Nephron (organoid): ENCODE data around the gene LCE3E.
"Not testable (repeated sequence)": the region's sequence is repeated elsewhere in the genome, so short reads cannot be mapped to it uniquely, and the experiment has no call there.

Experiments used
- H3K27ac Mint-ChIP-seq, 3 experiments: 2 replicates each; pipeline ENCODE4 v1.8.0; 2020; ENCODE audit warnings: mixed read lengths in 3 of 3, mild to moderate bottlenecking in 2 of 3, moderate library complexity in 1 of 3
- H3K27me3 Mint-ChIP-seq: 2 replicates; pipeline ENCODE4 v1.8.0; 2021; ENCODE audit warnings: low read depth, mild to moderate bottlenecking, moderate library complexity, mixed read lengths
- H3K36me3 Mint-ChIP-seq: 2 replicates; pipeline ENCODE4 v1.8.0; 2020; ENCODE audit warnings: low read depth, mixed read lengths
- H3K4me1 Mint-ChIP-seq: 2 replicates; pipeline ENCODE4 v1.8.0; 2020; ENCODE audit warnings: mixed read lengths
- H3K4me3 Mint-ChIP-seq, 3 experiments: 2 replicates each; pipeline ENCODE4 v1.8.0; 2020; ENCODE audit warnings: mild to moderate bottlenecking in 3 of 3, mixed read lengths in 3 of 3, moderate library complexity in 2 of 3
- H3K9me3 Mint-ChIP-seq: 2 replicates; pipeline ENCODE4 v1.8.0; 2020; ENCODE audit warnings: mixed read lengths
- TF ChIP-seq, protein P1 (sequence below), 3 experiments: fragments of 200-600 bp; sonication (generic); IDR thresholded peaks; one replicate each; pipeline ENCODE4 v1.5.0; 2021; ENCODE audit warnings: antibody characterized with exemption in 3 of 3; ENCODE audit not compliant: unreplicated experiment in 3 of 3

LCE3E gene

DNA sequence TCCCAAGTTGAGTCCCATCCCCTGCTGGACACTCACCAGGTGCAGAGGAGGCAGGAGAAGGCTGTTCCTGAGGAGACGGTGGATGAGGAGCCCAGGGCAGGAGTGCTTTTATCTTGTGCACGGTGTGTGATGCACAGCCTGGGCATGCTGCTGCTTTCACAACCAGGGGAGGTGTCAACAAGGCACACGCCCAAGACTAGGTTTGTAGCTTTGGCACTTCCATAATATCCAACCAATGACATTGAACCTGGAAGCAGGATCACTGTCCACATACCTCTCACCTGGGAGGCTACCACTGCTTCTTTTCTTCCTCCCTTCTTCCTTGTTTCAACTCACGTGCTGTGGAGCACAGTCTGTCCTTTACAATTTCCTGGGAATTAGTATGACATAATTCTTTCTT is 13.9 kb upstream of the LCE3E start, which contains the start of gene LCE3D:
Gene LCE3D (minus strand): TSS at position 84 of the 400 bp plus-strand sequence. CDS start 580 bp downstream, outside the sequence.
- no peaks in the 10 kb centered on the region for H3K27me3 Mint-ChIP-seq
- H3K4me3 Mint-ChIP-seq = no peak within 1 kb of the TSS
- TF ChIP-seq, protein P1, sequence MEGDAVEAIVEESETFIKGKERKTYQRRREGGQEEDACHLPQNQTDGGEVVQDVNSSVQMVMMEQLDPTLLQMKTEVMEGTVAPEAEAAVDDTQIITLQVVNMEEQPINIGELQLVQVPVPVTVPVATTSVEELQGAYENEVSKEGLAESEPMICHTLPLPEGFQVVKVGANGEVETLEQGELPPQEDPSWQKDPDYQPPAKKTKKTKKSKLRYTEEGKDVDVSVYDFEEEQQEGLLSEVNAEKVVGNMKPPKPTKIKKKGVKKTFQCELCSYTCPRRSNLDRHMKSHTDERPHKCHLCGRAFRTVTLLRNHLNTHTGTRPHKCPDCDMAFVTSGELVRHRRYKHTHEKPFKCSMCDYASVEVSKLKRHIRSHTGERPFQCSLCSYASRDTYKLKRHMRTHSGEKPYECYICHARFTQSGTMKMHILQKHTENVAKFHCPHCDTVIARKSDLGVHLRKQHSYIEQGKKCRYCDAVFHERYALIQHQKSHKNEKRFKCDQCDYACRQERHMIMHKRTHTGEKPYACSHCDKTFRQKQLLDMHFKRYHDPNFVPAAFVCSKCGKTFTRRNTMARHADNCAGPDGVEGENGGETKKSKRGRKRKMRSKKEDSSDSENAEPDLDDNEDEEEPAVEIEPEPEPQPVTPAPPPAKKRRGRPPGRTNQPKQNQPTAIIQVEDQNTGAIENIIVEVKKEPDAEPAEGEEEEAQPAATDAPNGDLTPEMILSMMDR (IDR thresholded peaks at IDR 0.05; ENCODE audit: unreplicated experiment in 3 of 3) = no peak

DNA sequence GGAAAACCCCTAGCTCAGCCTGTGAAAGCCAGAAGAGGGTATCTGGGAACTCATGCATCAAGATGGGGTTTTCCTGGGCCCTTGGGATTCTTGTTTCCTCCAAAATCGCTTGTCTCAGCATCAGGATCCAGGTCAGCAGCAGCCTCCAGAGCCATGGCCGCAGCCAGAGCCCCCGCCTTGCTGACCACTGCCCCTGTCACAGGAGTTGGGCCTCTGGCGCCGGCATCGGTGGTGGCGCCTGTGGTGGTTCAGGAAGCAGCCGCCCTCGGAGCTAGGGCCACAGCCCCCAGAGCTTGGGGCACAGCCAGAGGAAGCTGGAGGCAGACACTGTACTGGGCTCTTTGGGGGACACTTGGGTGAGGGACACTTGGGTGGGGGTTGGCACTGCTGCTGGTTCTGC is 12.9 kb upstream of the LCE3E start:
- not testable (repeated sequence) for H3K36me3 Mint-ChIP-seq, H3K27ac Mint-ChIP-seq
- peaks cover 31% of the 10 kb centered on the region for H3K9me3 Mint-ChIP-seq

More for the DNA sequence above, 13.9 kb upstream of the LCE3E start, which contains the start of gene LCE3D:
- no peak within 1 kb of the TSS for H3K27ac Mint-ChIP-seq
- peaks cover 25% of the 10 kb centered on the region for H3K9me3 Mint-ChIP-seq
- H3K4me1 Mint-ChIP-seq = no peaks in the 10 kb centered on the region
- no peaks in the 10 kb centered on the region for H3K36me3 Mint-ChIP-seq

DNA sequence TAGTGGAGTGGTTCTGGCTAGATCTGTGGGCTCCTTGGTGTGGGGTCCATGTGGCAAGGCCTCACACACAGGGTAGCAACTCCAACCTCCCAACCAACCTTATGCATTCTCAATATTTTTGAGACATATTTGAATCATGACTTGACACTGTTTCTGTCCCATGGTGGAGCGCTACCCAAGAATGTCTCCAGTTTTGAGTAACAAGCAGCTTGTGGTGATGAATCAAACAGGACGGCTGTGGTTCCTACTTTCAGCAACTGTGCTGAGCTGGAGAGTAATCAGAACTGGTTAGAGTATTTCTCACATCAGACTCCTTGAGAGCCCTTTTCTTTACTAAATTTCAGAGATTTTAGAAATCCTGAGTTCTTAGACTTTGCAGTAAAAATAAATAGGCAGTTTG is 10.6 kb upstream of the LCE3E start:
- Mint-ChIP-seq H3K36me3 (no peaks in the 10 kb centered on the region), H3K27me3 (no peaks in the 10 kb centered on the region), H3K9me3 (peaks cover 42% of the 10 kb centered on the region), H3K4me1 (no peaks in the 10 kb centered on the region), H3K27ac (no peak overlapping the region), H3K4me3 (no peak overlapping the region)
- TF ChIP-seq, protein P1 (IDR thresholded peaks at IDR 0.05; ENCODE audit: unreplicated experiment in 3 of 3) = no peak

More for the DNA sequence above, 12.9 kb upstream of the LCE3E start:
- H3K4me3 Mint-ChIP-seq, H3K27me3 Mint-ChIP-seq, H3K4me1 Mint-ChIP-seq: not testable (repeated sequence)

DNA sequence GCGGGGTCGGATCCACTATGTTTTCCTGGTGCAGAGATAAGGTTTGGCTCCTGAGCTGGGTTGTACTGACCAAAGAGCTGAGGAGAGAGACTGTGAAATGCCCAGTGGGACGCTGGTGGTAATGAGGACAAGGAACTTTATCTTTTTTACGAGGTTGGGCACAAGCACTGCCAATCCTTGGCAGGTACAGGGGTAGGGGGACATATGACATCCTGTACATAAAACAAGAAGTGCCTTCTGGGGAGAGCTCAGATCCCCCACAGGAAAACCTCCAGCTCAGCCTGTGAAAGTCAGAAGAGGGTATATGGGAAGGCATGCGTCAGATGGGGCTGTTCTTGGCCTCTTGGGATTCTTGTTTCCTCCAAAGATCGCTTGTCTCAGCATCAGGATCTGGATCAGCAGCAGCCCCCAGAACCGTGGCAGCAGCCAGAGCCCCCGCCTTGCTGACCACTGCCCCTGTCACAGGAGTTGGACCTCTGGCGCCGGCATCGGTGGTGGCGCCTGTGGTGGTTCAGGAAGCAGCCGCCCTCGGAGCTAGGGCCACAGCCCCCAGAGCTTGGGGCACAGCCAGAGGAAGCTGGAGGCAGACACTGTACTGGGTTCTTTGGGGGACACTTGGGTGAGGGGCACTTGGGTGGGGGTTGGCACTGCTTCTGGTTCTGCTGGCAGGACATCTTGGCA is 905 bp downstream of the LCE3E start:
- Mint-ChIP-seq H3K9me3 (peaks cover 70% of the 10 kb centered on the region), H3K36me3 (no peaks in the 10 kb centered on the region), H3K27me3 (no peaks in the 10 kb centered on the region), H3K27ac (no peak overlapping the region), H3K4me3 (no peak overlapping the region), H3K4me1 (no peaks in the 10 kb centered on the region)
- TF ChIP-seq, protein P1 (IDR thresholded peaks at IDR 0.05; ENCODE audit: unreplicated experiment in 3 of 3) = no peak

DNA sequence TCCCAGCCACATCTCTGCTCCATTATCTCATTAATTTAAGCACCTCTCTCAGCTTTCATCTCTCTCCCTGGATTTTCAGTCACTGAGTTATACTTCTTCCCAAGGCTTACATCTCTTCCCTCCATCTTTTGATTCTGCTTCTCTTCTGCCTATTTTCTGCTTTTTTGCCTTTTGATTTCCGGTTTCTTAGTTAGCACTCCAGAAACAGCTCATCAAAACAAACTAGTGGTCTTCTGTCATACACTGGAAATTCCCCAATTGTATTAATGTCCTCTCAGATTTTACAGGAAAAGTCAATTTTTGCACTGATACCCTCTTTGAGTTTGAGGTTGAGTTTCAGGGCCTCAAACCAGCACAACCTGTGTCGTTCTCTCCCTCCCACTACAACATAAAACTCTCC is 1.5 kb downstream of the LCE3E start:
- Mint-ChIP-seq H3K4me1 (no peaks in the 10 kb centered on the region), H3K36me3 (no peaks in the 10 kb centered on the region), H3K4me3 (no peak overlapping the region), H3K9me3 (peaks cover 69% of the 10 kb centered on the region), H3K27me3 (no peaks in the 10 kb centered on the region), H3K27ac (no peak overlapping the region)
- TF ChIP-seq, protein P1 (IDR thresholded peaks at IDR 0.05; ENCODE audit: unreplicated experiment in 3 of 3) = no peak

DNA sequence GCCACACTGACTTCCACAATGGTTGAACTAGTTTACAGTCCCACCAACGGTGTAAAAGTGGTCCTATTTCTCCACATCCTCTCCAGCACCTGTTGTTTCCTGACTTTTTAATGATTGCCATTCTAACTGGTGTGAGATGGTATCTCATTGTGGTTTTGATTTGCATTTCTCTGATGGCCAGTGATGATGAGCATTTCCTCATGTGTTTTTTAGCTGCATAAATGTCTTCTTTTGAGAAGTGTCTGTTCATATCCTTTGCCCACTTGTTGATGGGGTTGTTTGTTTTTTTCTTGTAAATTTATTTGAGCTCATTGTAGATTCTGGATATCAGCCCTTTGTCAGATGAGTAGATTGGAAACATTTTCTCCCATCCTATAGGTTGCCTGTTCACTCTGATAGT is 18.2 kb downstream of the LCE3E start:
- H3K4me1 Mint-ChIP-seq, H3K27me3 Mint-ChIP-seq, H3K36me3 Mint-ChIP-seq, H3K27ac Mint-ChIP-seq, H3K4me3 Mint-ChIP-seq: not testable (repeated sequence)
- peaks cover 32% of the 10 kb centered on the region for H3K9me3 Mint-ChIP-seq

DNA sequence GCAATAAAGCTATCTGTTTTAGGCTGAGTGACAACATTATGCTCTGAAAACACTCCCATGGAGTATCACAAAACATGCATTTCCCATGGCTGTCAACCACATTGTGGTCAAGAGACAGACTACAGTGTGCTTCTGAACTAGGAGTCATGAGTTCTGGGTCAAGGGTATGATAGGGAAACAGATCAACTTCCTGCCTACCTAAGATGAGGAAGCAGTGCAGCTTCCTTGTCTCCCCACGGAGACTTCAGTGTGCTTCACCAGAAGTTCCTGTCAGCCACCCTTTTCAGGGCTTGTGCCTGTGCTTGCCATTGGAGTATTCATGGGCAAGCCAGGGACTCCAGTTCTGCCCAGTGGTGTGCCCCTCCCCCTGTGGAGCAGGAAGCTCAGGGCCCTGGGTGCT is 19.9 kb downstream of the LCE3E start:
- H3K4me3 Mint-ChIP-seq = no peak overlapping the region
- no peaks in the 10 kb centered on the region for H3K4me1 Mint-ChIP-seq
- H3K36me3 Mint-ChIP-seq = no peaks in the 10 kb centered on the region
- peaks cover 39% of the 10 kb centered on the region for H3K9me3 Mint-ChIP-seq
- H3K27me3 Mint-ChIP-seq = no peaks in the 10 kb centered on the region
- no peak overlapping the region for H3K27ac Mint-ChIP-seq
- TF ChIP-seq, protein P1 (IDR thresholded peaks at IDR 0.05; ENCODE audit: unreplicated experiment in 3 of 3) = no peak
